Natural killer cell (primary cell): ENCODE measurements around the gene IKZF3. TPM values are rescaled to one million over a fixed set of nuclear protein-coding genes. Genes with fewer than 3 reads are reported as not detected.

ENCODE experiments used
- ATAC-seq, 3 donors: fragments of 150-1000 bp in 2 of 3; fragments of 200-7000 bp in 1 of 3; cut with Tn5 transposase; 1 replicate in 1 of 3; 2 replicates in 2 of 3; pipeline ENCODE4 v1.10.0; 2021; ENCODE audit warnings: mild to moderate bottlenecking in 2 of 3, moderate library complexity in 2 of 3
- DNase-seq, 2 donors: peaks; one replicate each; pipeline versions ENCODE4 v3.0.0 to v3.0.0-alpha.2; 2013 to 2021; ENCODE audit warnings: mixed read lengths in 1 of 2
- H3K27ac ChIP-seq: one replicate; pipeline ENCODE4 v1.5.1; 2013; ENCODE audit warnings: mild to moderate bottlenecking, low read length
- H3K27me3 ChIP-seq: one replicate; pipeline ENCODE4 v1.6.1; 2013; ENCODE audit warnings: low read length; ENCODE audit not compliant: control insufficient read depth, insufficient read depth
- H3K36me3 ChIP-seq: one replicate; pipeline ENCODE4 v1.6.1; 2013; ENCODE audit warnings: low read length; ENCODE audit not compliant: control insufficient read depth, insufficient read depth
- H3K4me1 ChIP-seq: one replicate; pipeline ENCODE4 v1.6.1; 2013; ENCODE audit warnings: low read length; ENCODE audit not compliant: control insufficient read depth, insufficient read depth
- H3K4me3 ChIP-seq: one replicate; pipeline ENCODE4 v1.5.1; 2013; ENCODE audit warnings: low read length
- H3K9me3 ChIP-seq: one replicate; pipeline ENCODE4 v1.6.1; 2013; ENCODE audit warnings: low read length; ENCODE audit not compliant: control insufficient read depth, insufficient read depth
- H3K27ac Mint-ChIP-seq, 2 donors: one replicate each; pipeline ENCODE4 v1.8.0; 2022; ENCODE audit warnings: mild to moderate bottlenecking in 2 of 2, mixed read lengths in 2 of 2, moderate library complexity in 1 of 2
- H3K27me3 Mint-ChIP-seq, 2 donors: one replicate each; pipeline ENCODE4 v1.8.0; 2022; ENCODE audit warnings: low read depth in 2 of 2, mixed read lengths in 2 of 2
- H3K36me3 Mint-ChIP-seq: one replicate; pipeline ENCODE4 v1.8.0; 2022; ENCODE audit warnings: mixed read lengths
- H3K4me1 Mint-ChIP-seq, 2 donors: one replicate each; pipeline ENCODE4 v1.8.0; 2022; ENCODE audit warnings: mixed read lengths in 2 of 2
- H3K4me3 Mint-ChIP-seq: one replicate; pipeline ENCODE4 v1.8.0; 2022; ENCODE audit warnings: mild to moderate bottlenecking, moderate library complexity, mixed read lengths
- H3K9me3 Mint-ChIP-seq, 2 donors: one replicate each; pipeline ENCODE4 v1.8.0; 2022; ENCODE audit warnings: mixed read lengths in 2 of 2
- WGBS: methylation state at CpG from one replicate; pipeline ENCODE4 v1.1.7; 2013; ENCODE audit warnings: missing lambda C conversion rate; ENCODE audit not compliant: insufficient coverage; 5-methylcytosine and 5-hydroxymethylcytosine counted together
- intact Hi-C: fragments of 100-400 bp; cut with micrococcal nuclease; formaldehyde crosslinking; loops from one replicate; pipeline ENCODE4 v1.14.2; 2022
- total RNA-seq, 4 donors: library from RNA; stranded (reverse); fragments of 120-200 nt in 1 of 4; gene quantifications; one replicate each; pipeline versions ENCODE4 v1.2.3 to v1.2.4, GENCODE V29; 2013 to 2022
- TF ChIP-seq, protein P1 (sequence below): fragments of 200-600 bp; IDR thresholded peaks from one replicate; pipeline ENCODE4 v1.8.0; 2022; ENCODE audit warnings: antibody characterized with exemption

The IKZF3 gene
- total RNA-seq, 3 donors from 2014 or later (not counting 1 experiment from before 2014, with no cell fraction given), result 134 to 162 (median 139) TPM

DNA sequence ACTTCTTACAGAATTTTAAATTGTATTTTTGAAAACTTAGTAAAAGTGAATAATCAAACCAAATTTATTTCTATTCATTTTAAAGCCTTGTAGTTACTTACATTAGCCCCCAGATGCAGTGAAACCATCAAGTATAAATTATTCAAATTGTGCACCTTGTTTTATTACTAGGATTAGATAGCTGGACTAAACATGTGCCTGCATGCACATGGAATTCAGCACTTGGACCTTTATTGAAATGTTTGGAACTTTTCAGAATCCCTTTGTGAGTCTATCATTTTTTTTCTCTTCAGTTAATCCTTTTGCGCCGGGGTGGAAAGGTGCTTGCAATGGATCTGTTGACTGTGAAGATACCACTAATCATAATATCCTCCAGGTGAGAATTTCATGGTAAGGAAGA is 8.6 kb upstream of the IKZF3 start:
- no peaks in the 10 kb centered on the region for H3K36me3 ChIP-seq
- ATAC-seq, result peak in 1 of 3 donors; percentile 68
- intact Hi-C loops, result loop anchor here (1.0 kb wide), 1 partner anchor 155 kb away; no protein-coding TSS in a partner anchor
- peaks cover 4% of the 10 kb centered on the region for H3K27me3 ChIP-seq
- H3K9me3 ChIP-seq, result no peaks in the 10 kb centered on the region
- Mint-ChIP-seq H3K4me1 (peaks cover 0 to 4% of the 10 kb centered on the region in 2 donors), H3K9me3 (no peaks in the 10 kb centered on the region), H3K36me3 (no peaks in the 10 kb centered on the region), H3K27me3 (peaks cover 3 to 5% of the 10 kb centered on the region in 2 donors), H3K4me3 (no peak overlapping the region), H3K27ac (no peak overlapping the region)
- peaks cover 9% of the 10 kb centered on the region for H3K4me1 ChIP-seq
- DNase-seq, result peak in 1 of 2 donors; percentile 61
- H3K4me3 ChIP-seq, result no peak overlapping the region
- TF ChIP-seq, protein P1, sequence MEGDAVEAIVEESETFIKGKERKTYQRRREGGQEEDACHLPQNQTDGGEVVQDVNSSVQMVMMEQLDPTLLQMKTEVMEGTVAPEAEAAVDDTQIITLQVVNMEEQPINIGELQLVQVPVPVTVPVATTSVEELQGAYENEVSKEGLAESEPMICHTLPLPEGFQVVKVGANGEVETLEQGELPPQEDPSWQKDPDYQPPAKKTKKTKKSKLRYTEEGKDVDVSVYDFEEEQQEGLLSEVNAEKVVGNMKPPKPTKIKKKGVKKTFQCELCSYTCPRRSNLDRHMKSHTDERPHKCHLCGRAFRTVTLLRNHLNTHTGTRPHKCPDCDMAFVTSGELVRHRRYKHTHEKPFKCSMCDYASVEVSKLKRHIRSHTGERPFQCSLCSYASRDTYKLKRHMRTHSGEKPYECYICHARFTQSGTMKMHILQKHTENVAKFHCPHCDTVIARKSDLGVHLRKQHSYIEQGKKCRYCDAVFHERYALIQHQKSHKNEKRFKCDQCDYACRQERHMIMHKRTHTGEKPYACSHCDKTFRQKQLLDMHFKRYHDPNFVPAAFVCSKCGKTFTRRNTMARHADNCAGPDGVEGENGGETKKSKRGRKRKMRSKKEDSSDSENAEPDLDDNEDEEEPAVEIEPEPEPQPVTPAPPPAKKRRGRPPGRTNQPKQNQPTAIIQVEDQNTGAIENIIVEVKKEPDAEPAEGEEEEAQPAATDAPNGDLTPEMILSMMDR, result peak; percentile 63
- H3K27ac ChIP-seq, result no peak overlapping the region
- no CpG with 5 or more reads among the region's 2 CpGs for WGBS

GRCh38 chr17:39871801-39872200 is 7.7 kb upstream of the IKZF3 start:
- Mint-ChIP-seq H3K4me3 (no peak overlapping the region), H3K27me3 (peaks cover 0 to 4% of the 10 kb centered on the region in 2 donors), H3K27ac (no peak overlapping the region), H3K4me1 (peaks cover 0 to 13% of the 10 kb centered on the region in 2 donors), H3K36me3 (no peaks in the 10 kb centered on the region), H3K9me3 (no peaks in the 10 kb centered on the region)
- WGBS, result 100% methylated on average over 1 of the region's 2 CpGs
- TF ChIP-seq, protein P1, result no peak
- Histone ChIP-seq H3K9me3 (no peaks in the 10 kb centered on the region), H3K27me3 (peaks cover 3% of the 10 kb centered on the region), H3K4me3 (no peak overlapping the region), H3K27ac (no peak overlapping the region), H3K4me1 (peaks cover 16% of the 10 kb centered on the region), H3K36me3 (no peaks in the 10 kb centered on the region)
- ATAC-seq (no peak), DNase-seq (no peak)
- intact Hi-C loops, result loop anchor here (1.0 kb wide), 1 partner anchor 156 kb away; no protein-coding TSS in a partner anchor

DNA sequence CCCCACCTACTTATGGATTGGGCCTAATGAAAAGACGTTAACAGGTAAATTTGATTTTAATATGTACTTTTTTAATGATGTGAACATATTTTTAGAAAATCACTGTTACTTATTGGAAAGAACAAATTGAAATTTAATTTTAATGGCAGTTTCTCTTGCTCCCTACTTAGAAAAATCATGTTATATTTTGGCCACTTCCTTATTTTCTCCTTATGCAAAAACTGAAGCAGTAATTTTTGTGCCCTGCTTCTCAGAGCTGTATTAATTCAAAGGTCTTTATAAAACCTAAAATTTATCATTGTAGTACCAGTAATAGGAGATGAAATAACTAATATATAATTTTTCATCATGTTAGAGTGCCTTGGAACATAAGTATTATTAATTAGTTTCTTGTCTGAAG is 6.7 kb upstream of the IKZF3 start:
- no CpG with 5 or more reads among the region's 1 CpG for WGBS
- Histone ChIP-seq H3K4me3 (no peak overlapping the region), H3K4me1 (peaks cover 16% of the 10 kb centered on the region), H3K27ac (no peak overlapping the region), H3K27me3 (peaks cover 3% of the 10 kb centered on the region), H3K9me3 (no peaks in the 10 kb centered on the region), H3K36me3 (no peaks in the 10 kb centered on the region)
- H3K4me3 Mint-ChIP-seq, result no peak overlapping the region
- ATAC-seq, result no peak
- intact Hi-C loops, result no loop called here
- no peak overlapping the region for H3K27ac Mint-ChIP-seq
- peaks cover 0 to 13% of the 10 kb centered on the region in 2 donors for H3K4me1 Mint-ChIP-seq
- H3K36me3 Mint-ChIP-seq, result no peaks in the 10 kb centered on the region
- peaks cover 0 to 4% of the 10 kb centered on the region in 2 donors for H3K27me3 Mint-ChIP-seq
- no peak for DNase-seq
- TF ChIP-seq, protein P1, result no peak
- no peaks in the 10 kb centered on the region for H3K9me3 Mint-ChIP-seq

- peak overlapping the region; percentile 62 for H3K4me3 Mint-ChIP-seq
- Histone ChIP-seq H3K36me3 (no peaks in the 10 kb centered on the region), H3K27me3 (peaks cover 3% of the 10 kb centered on the region), H3K4me3 (no peak overlapping the region), H3K27ac (peak overlapping the region; percentile 85), H3K4me1 (peaks cover 20% of the 10 kb centered on the region), H3K9me3 (no peaks in the 10 kb centered on the region)
- TF ChIP-seq, protein P1, result no peak
- 87% methylated on average over 17 of the region's 17 CpGs for WGBS
- intact Hi-C loops, result no loop called here
- peaks cover 0 to 4% of the 10 kb centered on the region in 2 donors for H3K27me3 Mint-ChIP-seq
- no peak overlapping the region for H3K27ac Mint-ChIP-seq
- DNase-seq, result no peak
- no peaks in the 10 kb centered on the region for H3K36me3 Mint-ChIP-seq
- no peak for ATAC-seq
- H3K9me3 Mint-ChIP-seq, result no peaks in the 10 kb centered on the region
- peaks cover 21 to 34% of the 10 kb centered on the region in 2 donors for H3K4me1 Mint-ChIP-seq
Observed at GRCh38 chr17:39868554-39868942, 4.4 kb upstream of the IKZF3 start.
